Astrocyte of the hippocampus (primary cell): ENCODE results near the gene RSPH1.

Experiments
- DNase-seq: peaks from one replicate; pipeline ENCODE4 v3.0.0; 2011; ENCODE audit warnings: low read depth, low spot score

RSPH1 gene

DNA sequence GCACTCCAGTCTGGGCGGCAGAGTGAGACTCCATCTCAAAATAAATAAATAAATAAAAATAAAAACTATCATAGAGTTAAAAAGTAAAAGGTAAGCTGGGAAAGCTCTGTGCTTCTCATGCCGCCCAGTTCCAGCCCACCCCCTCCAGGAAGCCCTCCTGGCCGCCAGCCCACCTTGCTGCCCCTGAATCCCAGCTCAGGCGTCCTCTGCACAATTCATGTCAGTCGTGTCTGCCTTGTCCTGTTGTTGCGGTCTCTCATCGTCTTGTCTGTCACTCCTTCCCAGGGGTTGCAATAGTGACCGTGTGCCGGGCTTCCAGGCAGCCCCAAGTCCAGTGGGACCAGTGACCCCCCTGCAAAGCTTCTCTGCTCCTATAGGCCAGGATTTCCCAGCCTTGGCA is 44.1 kb downstream of the RSPH1 start:
- DNase-seq: no peak

DNA sequence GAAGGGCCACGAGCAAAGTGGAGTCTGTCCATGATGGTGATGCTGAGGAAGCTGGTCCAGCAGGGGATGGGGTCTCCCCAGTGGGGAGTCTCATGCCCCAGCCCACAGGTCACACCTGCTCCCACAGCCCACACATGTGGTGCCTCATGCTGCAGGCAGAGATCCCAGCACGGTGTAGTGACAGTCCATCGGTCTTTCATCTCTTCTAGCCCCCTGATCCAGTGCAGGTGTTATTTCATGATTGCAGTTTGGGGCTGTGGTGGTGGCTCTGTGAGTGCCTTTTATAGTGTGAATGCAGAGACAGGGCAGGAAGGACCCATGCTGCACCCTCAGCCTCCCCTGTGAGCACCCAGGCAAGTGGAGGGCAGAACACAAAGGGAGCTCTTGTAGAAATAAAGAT is 47.3 kb downstream of the RSPH1 start:
- no peak for DNase-seq

DNA sequence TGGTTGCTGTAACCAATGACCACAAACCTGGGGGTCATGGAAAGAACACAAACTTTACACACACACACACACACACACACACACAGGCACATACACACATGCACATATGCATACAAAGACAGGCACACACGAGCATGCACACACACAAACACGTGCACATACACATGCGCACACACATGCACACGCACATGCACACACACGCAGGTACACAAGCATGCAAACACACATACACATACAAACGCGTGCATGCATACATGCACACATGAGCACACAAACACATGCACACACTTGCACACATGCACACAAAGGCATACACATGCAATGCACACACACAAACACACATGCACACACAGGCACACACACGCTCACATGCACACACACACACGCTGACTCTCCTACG is 48.3 kb downstream of the RSPH1 start:
- DNase-seq: no peak

DNA sequence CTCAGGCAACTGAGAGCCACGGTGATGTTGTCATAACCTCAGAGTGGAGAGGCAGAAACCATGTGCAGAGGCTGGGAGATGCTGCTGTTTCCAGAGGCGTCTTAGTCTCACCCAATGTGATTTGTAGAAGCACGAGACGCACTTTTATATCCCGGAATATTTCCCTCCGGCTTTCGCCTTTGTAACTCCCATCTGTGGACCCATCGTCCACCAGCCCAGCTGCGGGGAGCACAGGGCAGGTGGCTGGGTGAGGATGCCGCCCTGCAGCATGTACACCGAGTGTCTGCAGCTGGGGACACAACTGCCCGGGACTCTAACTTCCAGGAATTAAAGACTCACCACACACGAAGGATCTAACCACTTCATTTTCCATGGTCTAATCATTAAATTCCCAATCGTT is 48.8 kb downstream of the RSPH1 start:
- no peak for DNase-seq

GRCh38 chr21:42446531-42446930 is 49.5 kb downstream of the RSPH1 start:
- no peak for DNase-seq

DNA sequence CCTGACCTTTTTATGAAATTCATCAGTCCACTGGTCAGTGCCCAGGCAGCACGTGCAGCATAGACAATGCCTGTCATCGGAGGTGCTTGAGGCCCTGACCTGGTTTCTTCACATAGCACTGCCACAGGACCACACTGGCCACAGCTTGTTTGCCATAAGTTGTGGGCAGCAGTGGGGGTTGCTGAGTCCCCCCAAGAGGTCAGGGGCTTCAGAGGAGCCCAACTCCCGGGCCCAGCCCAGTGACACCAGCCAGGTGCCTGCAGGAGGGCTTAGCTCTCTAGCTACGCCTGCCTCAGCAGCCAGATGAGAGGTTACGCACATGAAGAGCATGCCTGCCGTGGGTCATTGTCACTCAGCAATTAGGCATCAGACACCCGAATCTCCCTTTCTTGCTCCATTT is 50.7 kb downstream of the RSPH1 start:
- no peak for DNase-seq

DNA sequence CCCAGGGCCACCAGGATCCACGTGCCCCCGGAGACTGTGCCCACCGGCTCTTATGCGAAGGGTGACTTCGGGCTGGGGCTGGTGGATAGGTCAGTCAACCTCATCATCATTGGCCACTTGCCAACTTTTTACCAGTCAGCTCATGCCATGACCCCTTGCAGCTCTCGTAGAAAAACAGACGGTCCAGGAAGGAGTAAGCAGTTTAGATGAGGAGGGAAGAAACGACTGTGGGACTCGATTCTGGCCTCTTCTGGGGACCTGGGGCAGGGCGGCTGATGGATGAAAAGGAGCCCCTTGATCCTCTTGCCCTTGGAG is 51.3 kb downstream of the RSPH1 start:
- DNase-seq: no peak

DNA sequence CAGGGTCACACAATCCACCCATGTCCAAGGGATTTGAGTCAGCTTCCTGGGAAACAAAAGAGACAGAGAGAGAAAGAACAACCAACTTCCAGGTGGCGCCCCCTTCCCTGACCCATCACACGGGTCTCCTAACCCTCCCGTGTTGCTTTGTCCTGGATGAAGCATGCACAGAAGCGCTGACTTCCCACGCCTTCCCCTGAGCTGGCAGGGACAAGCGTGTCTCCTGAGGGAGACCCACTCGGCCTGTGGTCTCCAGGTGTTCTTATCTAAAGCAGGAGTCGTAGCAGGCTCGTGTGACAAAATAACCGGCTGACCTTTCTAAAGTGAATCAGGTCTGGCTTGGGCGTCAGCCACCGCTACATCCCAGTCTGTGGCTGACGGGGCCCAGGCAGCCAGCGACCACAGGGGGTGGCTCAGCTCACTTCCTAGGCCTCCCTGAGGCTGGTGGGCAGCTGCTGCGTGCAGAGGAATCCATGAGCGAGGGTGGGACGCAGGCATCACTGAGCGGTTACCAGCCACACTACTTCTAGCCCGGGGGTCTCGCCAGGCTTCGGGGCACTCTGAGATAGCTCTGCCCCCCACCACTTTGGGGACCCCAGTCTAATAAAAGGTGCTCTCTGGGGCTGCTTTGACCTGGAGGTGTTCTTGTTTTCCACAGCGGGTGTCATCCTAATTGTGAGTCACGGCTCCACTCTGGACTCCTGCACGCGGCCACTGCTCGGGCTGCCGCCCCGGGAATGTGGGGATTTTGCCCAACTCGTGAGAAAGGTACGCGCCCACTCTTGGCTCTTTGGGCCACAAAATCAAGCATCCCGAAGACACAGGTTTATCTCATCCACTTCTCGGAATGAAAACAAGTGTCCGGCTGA is 51.9 kb downstream of the RSPH1 start:
- DNase-seq: no peak

DNA sequence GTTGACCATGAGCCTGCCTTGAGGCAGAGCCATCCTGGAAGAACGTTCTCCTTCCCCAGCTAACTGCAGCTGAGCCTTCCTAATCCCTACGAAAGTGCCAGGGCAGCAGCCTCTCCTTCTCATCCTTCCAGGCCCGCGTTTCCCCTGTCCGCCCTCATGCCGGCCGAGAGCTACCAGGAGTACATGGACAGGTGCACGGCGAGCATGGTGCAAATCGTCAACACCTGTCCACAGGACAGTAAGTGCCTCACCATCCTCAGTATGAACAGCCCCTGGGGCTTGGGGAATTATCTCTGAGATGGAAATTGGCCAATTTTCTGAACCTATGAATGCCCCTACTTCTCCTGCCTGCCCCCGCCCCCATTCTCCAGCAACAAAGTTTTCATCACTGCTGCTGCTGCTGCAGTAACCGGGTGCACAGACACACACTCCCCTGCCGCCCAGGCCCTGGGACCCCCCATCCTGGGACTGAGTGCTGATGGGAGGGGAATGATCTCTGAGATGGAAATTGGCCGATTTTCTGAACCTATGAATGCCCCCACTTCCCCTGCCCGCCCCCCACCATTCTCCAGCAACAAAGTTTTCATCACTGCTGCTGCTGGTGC is 52.7 kb downstream of the RSPH1 start:
- no peak for DNase-seq

DNA sequence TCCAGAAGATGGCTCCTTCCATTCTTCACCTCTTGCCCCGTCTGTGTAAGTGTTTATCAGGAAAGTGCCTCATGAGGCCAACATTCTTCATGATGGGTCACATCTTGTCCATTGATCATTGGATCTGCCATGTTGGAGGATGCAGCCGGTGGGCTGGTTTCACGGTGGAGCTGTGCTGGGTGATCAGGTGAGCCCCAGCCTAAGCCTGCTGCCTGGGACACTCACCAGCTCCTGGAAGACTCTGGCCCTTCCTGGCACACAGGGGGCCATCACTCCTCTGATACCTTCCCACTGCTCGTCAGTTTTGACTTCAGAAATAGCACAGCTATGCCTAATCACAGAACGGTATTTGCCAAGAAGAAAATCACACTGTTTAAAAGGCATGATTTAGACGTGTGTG is 54.1 kb downstream of the RSPH1 start:
- no peak for DNase-seq

DNA sequence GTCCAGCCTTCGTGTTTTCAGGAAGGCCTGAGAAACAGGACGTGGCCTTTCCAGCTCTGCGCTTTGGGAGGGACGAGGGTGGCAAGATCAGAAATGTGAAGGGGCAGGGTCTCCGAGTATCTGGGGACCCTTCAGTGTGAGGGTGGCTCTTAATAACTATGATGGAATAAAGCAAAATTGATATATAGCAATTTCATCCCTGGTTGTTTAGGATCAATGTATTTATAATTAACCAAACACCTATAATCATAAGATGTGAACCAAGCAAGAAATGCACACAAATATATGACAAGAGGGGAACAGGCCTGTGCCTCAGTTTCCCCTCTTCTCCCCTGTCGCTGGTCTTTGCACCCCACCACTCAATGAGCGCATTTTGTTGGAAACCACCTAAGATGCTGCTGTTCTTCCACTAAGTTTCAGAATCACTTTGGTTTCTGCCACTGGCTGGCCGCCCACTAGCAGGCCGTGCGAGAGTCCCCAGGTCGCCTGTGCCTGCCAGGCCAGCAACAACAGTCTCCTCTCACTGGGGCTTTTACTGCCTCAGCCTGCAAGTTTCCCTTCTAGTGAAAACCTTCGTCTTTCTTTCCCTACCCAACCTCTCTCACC is 55.7 kb downstream of the RSPH1 start:
- no peak for DNase-seq

- no peak for DNase-seq
Measured at GRCh38 chr21:42439284-42440186, 56.5 kb downstream of the RSPH1 start.

GRCh38 chr21:42438316-42439205 is 57.5 kb downstream of the RSPH1 start:
- DNase-seq: no peak

- peak; percentile 48 for DNase-seq
Measured at GRCh38 chr21:42437786-42438185, 58.2 kb downstream of the RSPH1 start.

- DNase-seq: no peak
Measured at GRCh38 chr21:42436914-42437313, 59.1 kb downstream of the RSPH1 start.

- DNase-seq: no peak
Measured at GRCh38 chr21:42435833-42436232, 60.2 kb downstream of the RSPH1 start.

GRCh38 chr21:42435401-42435800 is 60.6 kb downstream of the RSPH1 start:
- DNase-seq: no peak

DNA sequence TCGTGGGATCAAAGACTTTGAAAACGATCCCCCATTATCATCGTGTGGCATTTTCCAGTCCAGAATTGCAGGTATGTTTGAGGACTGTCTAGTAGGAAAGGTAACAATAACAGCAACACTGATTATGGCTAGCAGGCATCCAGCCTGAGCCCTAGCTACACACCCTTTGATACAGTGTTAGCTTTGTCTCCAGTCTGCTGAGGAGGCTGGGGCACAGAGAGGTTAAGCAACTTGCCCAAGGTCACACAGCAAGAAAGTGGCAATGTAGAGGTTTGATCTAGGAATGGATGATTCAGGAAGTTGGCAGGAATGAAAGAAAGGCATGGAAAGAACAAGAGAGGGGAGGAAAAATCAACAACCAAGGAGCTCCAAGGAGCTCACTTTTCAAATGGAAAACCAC is 61.1 kb downstream of the RSPH1 start:
- DNase-seq: no peak

DNA sequence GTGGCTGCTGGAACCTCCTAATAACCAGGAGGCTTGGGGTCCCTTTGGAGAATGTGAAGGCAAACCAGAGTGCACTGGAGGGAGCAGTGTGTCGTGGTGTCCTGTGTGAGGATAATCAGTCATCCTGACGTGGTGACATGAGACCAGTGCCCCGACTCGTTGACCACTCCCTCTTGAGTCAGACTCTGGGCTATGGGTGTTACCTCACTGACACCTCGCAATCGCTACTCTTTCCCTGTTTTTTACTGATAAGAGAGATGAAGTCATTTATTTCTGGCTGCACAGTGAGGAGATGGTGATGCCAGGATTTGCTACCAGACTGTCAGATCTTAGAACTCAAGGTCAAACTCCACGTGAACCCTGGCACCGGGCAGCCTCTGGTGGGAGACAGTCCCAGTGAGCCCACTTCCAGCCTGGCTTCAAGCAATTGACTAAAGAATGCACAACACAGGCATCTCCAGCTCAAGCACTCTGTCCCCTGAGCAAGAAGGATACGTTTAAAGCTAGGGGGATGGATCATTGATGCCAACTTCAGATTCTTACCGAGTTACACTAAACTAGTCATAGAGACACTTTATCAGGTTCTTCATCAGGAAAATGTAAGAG is 62.0 kb downstream of the RSPH1 start:
- no peak for DNase-seq

DNA sequence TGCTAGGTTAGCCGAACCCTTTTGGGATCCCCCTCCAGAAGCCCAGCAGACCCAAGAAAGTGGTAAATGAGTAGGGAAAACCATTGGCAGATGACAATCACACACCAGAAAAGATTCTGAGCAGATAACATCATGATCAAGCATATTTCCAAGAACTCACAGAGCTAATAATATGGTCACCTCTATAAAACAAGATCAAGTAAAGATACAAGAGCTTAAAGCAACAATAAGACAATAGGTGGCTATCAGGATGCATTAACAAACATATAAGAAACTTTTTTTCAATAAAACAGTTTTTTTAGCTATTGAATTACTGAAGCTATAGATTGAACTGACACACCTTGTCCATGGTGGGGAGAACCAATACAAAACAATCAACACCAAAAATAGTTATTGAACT is 63.3 kb downstream of the RSPH1 start:
- DNase-seq: no peak

DNA sequence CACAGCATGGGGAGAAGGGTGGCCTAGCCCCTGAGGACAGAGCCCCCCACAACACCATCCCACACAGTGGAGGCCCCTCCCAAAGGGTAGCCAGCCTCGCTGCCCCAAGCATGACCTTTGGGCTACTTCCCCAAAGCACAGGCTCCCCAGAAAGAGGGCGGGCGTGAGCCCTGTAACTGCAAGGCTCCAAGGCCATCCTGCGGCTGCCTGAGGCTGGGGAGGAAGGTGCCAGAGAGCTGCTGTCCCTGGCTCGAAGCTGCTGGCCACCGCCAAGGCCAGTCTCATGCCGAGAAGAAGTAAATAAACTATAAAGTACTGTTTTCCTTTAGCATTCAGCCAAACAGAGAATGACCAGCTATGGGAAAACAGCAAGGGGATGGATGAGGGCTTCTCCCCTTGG is 64.8 kb downstream of the RSPH1 start:
- DNase-seq: no peak
